22Rv1 (cell line): ENCODE data around the gene AUP1.

Source experiments
- CTCF ChIP-seq: fragments of 450-650 bp; IDR thresholded peaks from 2 replicates; pipeline ENCODE4 v1.5.1; 2017; ENCODE audit warnings: mild to moderate bottlenecking
- ZFX ChIP-seq: fragments of 450-650 bp; IDR thresholded peaks from 2 replicates; pipeline ENCODE4 v1.6.1; 2017; ENCODE audit warnings: antibody characterized with exemption, borderline replicate concordance

DNA sequence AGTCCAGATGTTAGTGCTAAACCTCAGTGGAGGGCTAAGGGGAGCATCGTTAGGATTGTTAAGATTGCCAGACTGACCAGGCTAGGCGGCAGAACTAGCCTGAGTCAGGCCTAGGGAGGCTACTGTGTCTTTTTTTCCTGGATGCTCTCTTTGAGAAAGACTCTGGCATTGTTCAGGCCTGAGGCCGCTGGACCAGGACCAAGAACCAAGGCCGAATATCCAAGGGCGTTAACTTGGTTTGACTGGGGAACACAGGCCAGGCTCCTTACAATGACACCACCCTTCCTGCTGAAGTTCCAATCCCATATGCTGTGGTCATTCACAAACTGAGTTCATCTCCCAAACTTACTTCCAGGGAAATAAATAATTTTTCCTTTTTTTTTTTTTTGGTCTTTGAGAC is 10.8 kb upstream of the AUP1 start:
- TF ChIP-seq CTCF (no peak), ZFX (no peak)
